ENCODE results near the gene CELSR2. TPM values are rescaled to one million over a fixed set of nuclear protein-coding genes. Genes with fewer than 3 reads are reported as not detected.

The CELSR2 gene
- total RNA-seq, 6 experiments from 2014 or later = 1.3 to 3.3 (median 3.0) TPM

- no peaks in the 10 kb centered on the region for H3K27me3 ChIP-seq
- H3K4me1 ChIP-seq = peaks cover 0 to 3% (median 0%) of the 10 kb centered on the region in 4 donors
- H3K27ac ChIP-seq = no peak overlapping the region
- TF ChIP-seq, protein P1, sequence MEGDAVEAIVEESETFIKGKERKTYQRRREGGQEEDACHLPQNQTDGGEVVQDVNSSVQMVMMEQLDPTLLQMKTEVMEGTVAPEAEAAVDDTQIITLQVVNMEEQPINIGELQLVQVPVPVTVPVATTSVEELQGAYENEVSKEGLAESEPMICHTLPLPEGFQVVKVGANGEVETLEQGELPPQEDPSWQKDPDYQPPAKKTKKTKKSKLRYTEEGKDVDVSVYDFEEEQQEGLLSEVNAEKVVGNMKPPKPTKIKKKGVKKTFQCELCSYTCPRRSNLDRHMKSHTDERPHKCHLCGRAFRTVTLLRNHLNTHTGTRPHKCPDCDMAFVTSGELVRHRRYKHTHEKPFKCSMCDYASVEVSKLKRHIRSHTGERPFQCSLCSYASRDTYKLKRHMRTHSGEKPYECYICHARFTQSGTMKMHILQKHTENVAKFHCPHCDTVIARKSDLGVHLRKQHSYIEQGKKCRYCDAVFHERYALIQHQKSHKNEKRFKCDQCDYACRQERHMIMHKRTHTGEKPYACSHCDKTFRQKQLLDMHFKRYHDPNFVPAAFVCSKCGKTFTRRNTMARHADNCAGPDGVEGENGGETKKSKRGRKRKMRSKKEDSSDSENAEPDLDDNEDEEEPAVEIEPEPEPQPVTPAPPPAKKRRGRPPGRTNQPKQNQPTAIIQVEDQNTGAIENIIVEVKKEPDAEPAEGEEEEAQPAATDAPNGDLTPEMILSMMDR (IDR thresholded peaks at IDR 0.05) = no peak
- no peak for TF ChIP-seq POLR2A (IDR thresholded peaks at IDR 0.05)
- H3K4me3 ChIP-seq = no peak overlapping the region
- 0% methylated on average over 1 of the region's 9 CpGs for WGBS (ENCODE audit: insufficient coverage, low coverage, low lambda C conversion rate, missing lambda C conversion rate)
- H3K36me3 ChIP-seq = no peaks in the 10 kb centered on the region
- ATAC-seq = no peak
- DNase-seq = no peak
- intact Hi-C loops (cut with DNase I) = no loop called here
- H3K9me3 ChIP-seq = no peaks in the 10 kb centered on the region
These were observed 4.7 kb downstream of the CELSR2 start for GRCh38 chr1:109253803-109254620.

DNA sequence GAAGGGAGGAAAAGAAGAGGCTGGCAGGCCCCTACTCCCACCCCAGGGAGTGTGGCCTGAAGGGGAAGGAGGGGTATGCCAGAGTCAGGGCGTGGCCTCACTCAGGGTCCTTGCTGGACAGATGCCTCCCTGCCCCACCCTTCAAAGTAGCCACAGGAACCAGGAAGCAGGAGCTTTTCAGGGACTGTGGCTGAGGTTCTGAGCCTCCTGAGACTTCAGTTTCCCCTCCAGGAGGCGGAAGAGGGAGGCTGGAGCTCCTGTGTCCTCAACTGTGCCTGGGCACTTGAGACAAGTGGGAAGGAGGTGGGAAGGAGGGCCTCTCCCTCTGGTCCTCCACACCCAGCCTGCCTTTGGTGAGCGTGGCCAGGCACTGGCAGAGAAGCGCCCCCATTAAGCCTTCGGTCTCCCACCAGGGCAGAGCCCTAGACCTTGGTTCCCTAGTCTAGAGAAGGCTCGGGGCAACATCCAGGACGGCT, 5.3 kb downstream of the CELSR2 start:
- Histone ChIP-seq H3K9me3 (no peaks in the 10 kb centered on the region), H3K27ac (no peak overlapping the region), H3K4me3 (no peak overlapping the region), H3K4me1 (no peaks in the 10 kb centered on the region), H3K36me3 (no peaks in the 10 kb centered on the region), H3K27me3 (no peaks in the 10 kb centered on the region)
- no peak for ATAC-seq
- DNase-seq = no peak
- WGBS (ENCODE audit: insufficient coverage, low coverage, low lambda C conversion rate, missing lambda C conversion rate) = 100% methylated on average over 1 of the region's 7 CpGs
- TF ChIP-seq POLR2A (IDR thresholded peaks at IDR 0.05) = no peak
- TF ChIP-seq, protein P1 (IDR thresholded peaks at IDR 0.05) = no peak
- intact Hi-C loops (cut with DNase I) = no loop called here

DNA sequence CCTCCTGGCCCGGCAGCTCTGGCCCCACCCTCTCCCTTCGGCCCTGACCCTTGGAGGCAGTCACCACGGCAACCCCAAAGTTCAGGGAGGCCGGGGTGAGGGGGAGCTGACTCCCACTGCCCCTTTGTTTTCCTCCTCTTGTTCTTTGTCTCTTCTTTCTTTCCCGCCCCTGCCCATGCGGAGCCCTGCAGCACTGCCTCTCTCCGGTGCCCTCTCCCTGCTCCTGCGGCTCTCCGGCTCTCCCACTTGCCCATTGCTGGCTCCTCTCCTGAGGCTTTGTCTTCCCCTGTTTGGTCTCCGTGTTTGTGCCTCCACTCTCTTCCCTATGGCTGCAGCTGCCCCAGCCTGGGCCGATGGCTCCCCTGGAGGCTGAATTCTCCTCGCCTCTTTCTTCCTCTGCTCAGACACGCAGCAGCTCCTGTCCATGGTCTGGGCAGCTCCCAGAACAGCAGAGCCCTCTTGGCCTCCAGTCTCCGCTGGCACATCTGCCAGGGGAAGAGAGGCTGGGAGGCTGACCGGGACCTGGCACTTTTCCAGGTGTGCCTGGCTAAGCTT, 5.8 kb downstream of the CELSR2 start:
- no peak for TF ChIP-seq POLR2A (IDR thresholded peaks at IDR 0.05)
- TF ChIP-seq, protein P1 (IDR thresholded peaks at IDR 0.05) = no peak
- no peak overlapping the region for H3K27ac ChIP-seq
- H3K27me3 ChIP-seq = no peaks in the 10 kb centered on the region
- no peaks in the 10 kb centered on the region for H3K4me1 ChIP-seq
- H3K36me3 ChIP-seq = no peaks in the 10 kb centered on the region
- no peaks in the 10 kb centered on the region for H3K9me3 ChIP-seq
- DNase-seq = no peak
- no peak for ATAC-seq
- H3K4me3 ChIP-seq = no peak overlapping the region
- WGBS (ENCODE audit: insufficient coverage, low coverage, low lambda C conversion rate, missing lambda C conversion rate) = 85% methylated on average over 8 of the region's 15 CpGs
- intact Hi-C loops (cut with DNase I) = no loop called here

- WGBS (ENCODE audit: insufficient coverage, low coverage, low lambda C conversion rate, missing lambda C conversion rate) = 94% methylated on average over 3 of the region's 5 CpGs
These were observed 6.3 kb downstream of the CELSR2 start for GRCh38 chr1:109255678-109256077.

More at GRCh38 chr1:109255678-109256077, 6.3 kb downstream of the CELSR2 start:
- no peaks in the 10 kb centered on the region for H3K4me1 ChIP-seq
- ATAC-seq (no peak), DNase-seq (no peak)
- no peaks in the 10 kb centered on the region for H3K36me3 ChIP-seq
- no peak overlapping the region for H3K4me3 ChIP-seq
- H3K9me3 ChIP-seq = no peaks in the 10 kb centered on the region
- intact Hi-C loops (cut with DNase I) = no loop called here
- H3K27me3 ChIP-seq = no peaks in the 10 kb centered on the region
- TF ChIP-seq POLR2A (IDR thresholded peaks at IDR 0.05) = no peak
- TF ChIP-seq, protein P1 (IDR thresholded peaks at IDR 0.05) = no peak
- H3K27ac ChIP-seq = no peak overlapping the region

Measured in right lobe of liver (tissue), 6 donors.